Vagina (tissue), 2 donors: Measurements from ENCODE around the gene PEX5L.

Source experiments
- CTCF ChIP-seq, 3 experiments: fragments of 450-650 bp in 2 of 3; fragments of 200-600 bp in 1 of 3; sonication (generic) in 1 of 3; IDR thresholded peaks; one replicate each; pipeline ENCODE4 v1.5.1; 2017 to 2019; ENCODE audit warnings: antibody characterized with exemption in 3 of 3, mild to moderate bottlenecking in 2 of 3, moderate library complexity in 2 of 3
- POLR2A ChIP-seq, 2 donors: fragments of 450-650 bp; IDR thresholded peaks; one replicate each; pipeline ENCODE4 v1.6.1; 2017; ENCODE audit warnings: antibody characterized with exemption in 2 of 2, mild to moderate bottlenecking in 2 of 2, moderate library complexity in 2 of 2
- POLR2AphosphoS5 ChIP-seq, 2 donors: sonication (generic); formaldehyde crosslinking; IDR thresholded peaks; one replicate each; pipeline ENCODE4 v1.9.0; 2017; ENCODE audit warnings: antibody characterized with exemption in 2 of 2, mild to moderate bottlenecking in 2 of 2, low read depth in 1 of 2; ENCODE audit not compliant: insufficient read depth in 1 of 2

DNA sequence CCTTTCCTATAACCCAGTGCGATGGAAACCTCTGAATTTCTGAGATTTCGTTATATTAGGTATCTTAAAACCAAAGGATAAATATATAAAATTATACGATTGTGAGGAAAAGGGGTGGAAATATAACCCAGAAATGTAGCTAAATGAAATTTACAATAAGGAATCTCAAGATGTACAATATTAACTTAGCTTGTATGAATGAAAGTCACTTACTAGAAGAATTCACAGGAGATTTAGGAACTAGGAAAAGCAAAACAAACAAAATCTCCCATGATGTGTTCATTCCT lies 224.7 kb downstream of the PEX5L start:
- peak in 1 of 3 experiments; percentile 10 for TF ChIP-seq CTCF (IDR thresholded peaks at IDR 0.05)
- no peak for TF ChIP-seq POLR2A (IDR thresholded peaks at IDR 0.05)
- no peak for TF ChIP-seq POLR2AphosphoS5 (IDR thresholded peaks at IDR 0.05; ENCODE audit: insufficient read depth in 1 of 2, low read depth in 1 of 2)
